ENCODE measurements around the gene CWC27. TPM values are rescaled to one million over a fixed set of nuclear protein-coding genes. Genes with fewer than 3 reads are reported as not detected.

Gene CWC27, protein sequence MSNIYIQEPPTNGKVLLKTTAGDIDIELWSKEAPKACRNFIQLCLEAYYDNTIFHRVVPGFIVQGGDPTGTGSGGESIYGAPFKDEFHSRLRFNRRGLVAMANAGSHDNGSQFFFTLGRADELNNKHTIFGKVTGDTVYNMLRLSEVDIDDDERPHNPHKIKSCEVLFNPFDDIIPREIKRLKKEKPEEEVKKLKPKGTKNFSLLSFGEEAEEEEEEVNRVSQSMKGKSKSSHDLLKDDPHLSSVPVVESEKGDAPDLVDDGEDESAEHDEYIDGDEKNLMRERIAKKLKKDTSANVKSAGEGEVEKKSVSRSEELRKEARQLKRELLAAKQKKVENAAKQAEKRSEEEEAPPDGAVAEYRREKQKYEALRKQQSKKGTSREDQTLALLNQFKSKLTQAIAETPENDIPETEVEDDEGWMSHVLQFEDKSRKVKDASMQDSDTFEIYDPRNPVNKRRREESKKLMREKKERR
- 10 to 100 TPM in 1 of 2 donors, 1 to 10 TPM in 1; 9.1 to 12.1 TPM for total RNA-seq

DNA sequence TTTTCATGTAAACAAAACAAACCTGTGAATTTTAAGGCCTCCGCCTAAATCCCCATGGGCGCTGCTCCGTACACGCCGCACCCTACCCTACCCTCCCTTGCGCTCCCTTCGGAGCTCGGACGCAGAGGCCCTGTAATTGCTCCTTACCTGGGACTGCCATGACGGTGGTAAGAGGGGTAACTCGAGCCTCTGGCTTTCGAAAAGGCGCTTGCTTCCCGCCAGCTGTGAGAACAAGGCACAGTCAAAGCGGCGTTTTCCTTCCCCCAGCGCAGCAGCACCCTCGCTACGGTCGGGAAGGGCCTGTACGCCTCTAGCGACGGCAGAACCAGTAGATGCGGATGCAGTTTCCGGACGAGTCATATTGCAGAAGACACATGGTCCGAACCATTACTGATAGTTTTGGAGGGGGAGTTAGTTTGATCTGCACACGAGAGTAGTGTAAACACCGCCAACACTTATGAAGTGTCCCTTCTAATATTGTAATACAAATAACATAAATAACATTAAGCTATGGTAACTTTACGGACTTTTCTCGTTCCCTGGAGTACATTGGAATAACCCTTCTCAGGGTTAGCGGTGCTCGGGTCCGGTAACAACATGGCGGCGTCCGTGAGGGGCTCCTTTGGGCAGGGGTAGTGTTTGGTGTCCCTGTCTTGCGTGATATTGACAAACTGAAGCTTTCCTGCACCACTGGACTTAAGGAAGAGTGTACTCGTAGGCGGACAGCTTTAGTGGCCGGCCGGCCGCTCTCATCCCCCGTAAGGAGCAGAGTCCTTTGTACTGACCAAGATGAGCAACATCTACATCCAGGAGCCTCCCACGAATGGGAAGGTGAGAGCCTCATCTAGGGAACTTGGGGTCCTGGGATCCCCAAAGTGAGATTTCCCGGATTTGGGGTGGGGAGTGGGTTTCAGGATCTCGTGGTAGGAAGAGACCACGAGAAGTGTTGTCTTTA, at the start of gene CWC27, which contains the start of gene SREK1IP1:
Gene CWC27, plus strand, starts transcription at position 573 of the 955 bp plus-strand sequence. Its CDS starts 217 bp downstream, at position 790.
Gene SREK1IP1, minus strand, starts transcription at position 334 of the 955 bp plus-strand sequence. Its CDS starts 174 bp downstream, at position 160.
- Histone ChIP-seq H3K27me3 (no peaks in the 10 kb centered on the region), H3K4me3 (peak within 1 kb of the TSS; percentile 60 to 67), H3K36me3 (no peaks in the 10 kb centered on the region), H3K9me3 (no peaks in the 10 kb centered on the region), H3K27ac (peak within 1 kb of the TSS; percentile 86 to 88), H3K4me1 (peaks cover 0 to 38% of the 10 kb centered on the region in 2 donors)
- DNase-seq (ENCODE audit: low spot score) = peak; percentile 86
- TF ChIP-seq, protein P1, sequence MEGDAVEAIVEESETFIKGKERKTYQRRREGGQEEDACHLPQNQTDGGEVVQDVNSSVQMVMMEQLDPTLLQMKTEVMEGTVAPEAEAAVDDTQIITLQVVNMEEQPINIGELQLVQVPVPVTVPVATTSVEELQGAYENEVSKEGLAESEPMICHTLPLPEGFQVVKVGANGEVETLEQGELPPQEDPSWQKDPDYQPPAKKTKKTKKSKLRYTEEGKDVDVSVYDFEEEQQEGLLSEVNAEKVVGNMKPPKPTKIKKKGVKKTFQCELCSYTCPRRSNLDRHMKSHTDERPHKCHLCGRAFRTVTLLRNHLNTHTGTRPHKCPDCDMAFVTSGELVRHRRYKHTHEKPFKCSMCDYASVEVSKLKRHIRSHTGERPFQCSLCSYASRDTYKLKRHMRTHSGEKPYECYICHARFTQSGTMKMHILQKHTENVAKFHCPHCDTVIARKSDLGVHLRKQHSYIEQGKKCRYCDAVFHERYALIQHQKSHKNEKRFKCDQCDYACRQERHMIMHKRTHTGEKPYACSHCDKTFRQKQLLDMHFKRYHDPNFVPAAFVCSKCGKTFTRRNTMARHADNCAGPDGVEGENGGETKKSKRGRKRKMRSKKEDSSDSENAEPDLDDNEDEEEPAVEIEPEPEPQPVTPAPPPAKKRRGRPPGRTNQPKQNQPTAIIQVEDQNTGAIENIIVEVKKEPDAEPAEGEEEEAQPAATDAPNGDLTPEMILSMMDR (IDR thresholded peaks at IDR 0.05) = no peak

DNA sequence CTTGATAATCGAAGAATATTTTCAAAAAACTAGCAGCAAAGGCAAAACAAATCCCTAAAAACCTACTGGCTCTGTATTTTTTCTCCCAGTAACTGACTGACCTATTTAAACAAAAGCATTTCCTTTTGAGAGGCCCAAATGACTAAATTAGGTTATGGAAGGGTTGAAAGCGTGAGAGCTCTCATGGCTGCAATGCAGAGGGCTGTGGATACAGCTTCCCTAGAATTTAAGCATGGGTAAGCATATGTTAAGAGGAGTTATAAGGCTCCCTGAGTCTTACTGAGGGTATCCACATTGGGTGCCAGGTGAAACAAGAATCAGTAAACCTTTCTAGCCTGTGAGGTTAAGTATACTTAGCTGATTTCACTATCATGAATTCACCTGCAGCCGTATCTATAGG, 46.1 kb upstream of the CWC27 start:
- Histone ChIP-seq H3K27ac (no peak overlapping the region), H3K27me3 (no peaks in the 10 kb centered on the region), H3K4me1 (no peaks in the 10 kb centered on the region), H3K36me3 (peaks cover 40% of the 10 kb centered on the region), H3K9me3 (no peaks in the 10 kb centered on the region), H3K4me3 (no peak overlapping the region)
- no peak for DNase-seq (ENCODE audit: low spot score)
- TF ChIP-seq, protein P1 (IDR thresholded peaks at IDR 0.05) = no peak

DNA sequence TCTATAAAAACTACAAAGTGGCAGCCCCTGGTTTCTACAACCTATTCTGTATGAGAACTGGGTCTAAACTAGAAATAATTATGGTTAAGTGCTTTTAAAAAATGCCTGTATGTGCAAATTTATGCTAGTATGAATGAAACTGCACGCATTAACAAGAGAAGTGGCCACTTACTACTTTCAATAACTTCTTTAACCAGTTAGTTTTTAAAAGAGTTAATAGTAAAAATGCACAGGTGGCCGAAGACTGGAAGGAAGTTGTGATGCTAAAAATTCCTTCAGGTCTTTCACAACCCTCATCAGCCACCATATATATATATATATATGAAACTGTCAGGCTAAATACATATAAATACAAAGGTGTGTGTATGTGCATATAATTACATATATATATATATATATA, 41.6 kb upstream of the CWC27 start:
- no peak for DNase-seq (ENCODE audit: low spot score)
- H3K9me3 ChIP-seq = no peaks in the 10 kb centered on the region
- TF ChIP-seq, protein P1 (IDR thresholded peaks at IDR 0.05) = no peak
- no peak overlapping the region for H3K27ac ChIP-seq
- H3K36me3 ChIP-seq = peaks cover 41% of the 10 kb centered on the region
- H3K27me3 ChIP-seq = no peaks in the 10 kb centered on the region
- H3K4me3 ChIP-seq = no peak overlapping the region
- no peaks in the 10 kb centered on the region for H3K4me1 ChIP-seq

DNA sequence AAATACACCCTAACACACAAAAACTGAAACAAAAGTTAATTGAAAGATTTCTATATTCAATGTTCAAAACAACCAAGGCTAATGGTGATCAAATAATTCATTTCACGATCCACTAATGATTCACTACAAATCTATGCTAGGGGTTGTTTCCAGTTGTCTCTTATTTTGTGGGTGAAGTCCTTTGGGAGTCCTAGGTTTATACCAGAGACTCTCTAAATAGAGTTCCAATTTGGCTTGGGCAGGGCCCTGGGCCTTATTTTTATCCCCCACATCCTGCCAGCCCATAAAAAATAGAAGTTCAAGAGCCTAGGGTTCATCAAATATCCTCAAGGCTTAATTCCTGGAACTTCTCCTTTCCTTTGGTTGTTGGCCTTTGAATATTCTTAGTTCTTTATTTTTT, 26.3 kb upstream of the CWC27 start:
- no peak overlapping the region for H3K4me3 ChIP-seq
- peaks cover 8% of the 10 kb centered on the region for H3K36me3 ChIP-seq
- TF ChIP-seq, protein P1 (IDR thresholded peaks at IDR 0.05) = no peak
- no peak for DNase-seq (ENCODE audit: low spot score)
- H3K9me3 ChIP-seq = no peaks in the 10 kb centered on the region
- no peaks in the 10 kb centered on the region for H3K27me3 ChIP-seq
- no peaks in the 10 kb centered on the region for H3K4me1 ChIP-seq
- H3K27ac ChIP-seq = no peak overlapping the region

DNA sequence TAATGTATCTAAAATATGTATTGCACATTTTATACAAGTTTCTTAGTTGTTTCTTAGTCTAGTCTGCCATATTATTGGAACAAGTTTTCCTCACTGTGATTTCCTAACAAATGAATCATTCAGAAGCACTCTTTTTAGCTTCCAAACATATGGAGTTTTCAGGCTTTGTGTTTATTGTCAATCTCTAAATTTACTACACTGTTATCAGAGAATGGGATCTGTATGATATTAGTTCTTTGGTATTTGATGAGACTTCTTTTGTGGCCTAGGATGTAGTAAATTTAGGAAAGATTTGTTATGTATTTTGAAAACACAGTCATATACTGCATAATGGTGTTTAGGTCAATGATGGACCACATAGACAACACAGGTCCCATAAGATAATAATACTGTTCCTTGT, 25.9 kb upstream of the CWC27 start:
- H3K27ac ChIP-seq = no peak overlapping the region

More for the DNA sequence above, 25.9 kb upstream of the CWC27 start:
- Histone ChIP-seq H3K4me1 (no peaks in the 10 kb centered on the region), H3K36me3 (peaks cover 8% of the 10 kb centered on the region), H3K27me3 (no peaks in the 10 kb centered on the region), H3K9me3 (no peaks in the 10 kb centered on the region), H3K4me3 (no peak overlapping the region)
- TF ChIP-seq, protein P1 (IDR thresholded peaks at IDR 0.05) = no peak
- no peak for DNase-seq (ENCODE audit: low spot score)

Measured in right atrium auricular region (tissue), 2 donors.